Endothelial cell of umbilical vein (primary cell): ENCODE results near the gene CGNL1. TPM values are rescaled to one million over a fixed set of nuclear protein-coding genes. Genes with fewer than 3 reads are reported as not detected.

ENCODE experiments used
- BruUV-seq: library from RNA; stranded (reverse); fragments of 400-500 nt; replicated peaks from 2 replicates; lab custom pipeline; 2021; lab: Mats Ljungman, UMichigan
- CTCF ChIA-PET: fragments of 300-600, 350-600 bp; sonication (Branson Sonifier 250); formaldehyde crosslinking; loops from one replicate; lab custom pipeline; 2021; ENCODE audit warnings: antibody characterized with exemption, inconsistent platforms; lab: Charles Lee
- POLR2A ChIA-PET: fragments of 300-600, 350-600 bp; sonication (Branson Sonifier 250); formaldehyde crosslinking; loops from one replicate; lab custom pipeline; 2021; ENCODE audit warnings: antibody characterized with exemption, inconsistent platforms; lab: Charles Lee
- DNase-seq: peaks from one replicate; pipeline ENCODE4 v3.0.0-alpha.2; 2011; ENCODE audit warnings: low read depth, low spot score
- FAIRE-seq: peaks from 2 replicates; lab custom pipeline; 2011; peaks lifted over from hg19 to GRCh38; lab: Jason Lieb, UNC
- H2AFZ ChIP-seq: 2 replicates; pipeline ENCODE4 v1.6.0; 2012; ENCODE audit warnings: low read depth, low read length, control low read depth, inconsistent platforms
- H3K27ac ChIP-seq: 2 replicates; pipeline ENCODE4 v1.5.1; 2011; ENCODE audit warnings: low read depth, mild to moderate bottlenecking, control low read depth, low read length, moderate library complexity; ENCODE audit not compliant: insufficient read depth
- H3K27me3 ChIP-seq, 2 experiments: 2 replicates each; pipeline versions ENCODE4 v1.6.0 to v1.6.1; 2011; ENCODE audit warnings: low read length in 2 of 2, mixed read lengths in 1 of 2; ENCODE audit not compliant: control insufficient read depth in 2 of 2, insufficient read depth in 2 of 2
- H3K36me3 ChIP-seq, 2 experiments: 2 replicates in 1 of 2; 3 replicates in 1 of 2; pipeline ENCODE4 v1.5.1; 2011; ENCODE audit warnings: low read length in 2 of 2, mild to moderate bottlenecking in 1 of 2, moderate library complexity in 1 of 2; ENCODE audit not compliant: control insufficient read depth in 2 of 2, insufficient read depth in 2 of 2; ENCODE audit errors: extremely low read depth in 1 of 2
- H3K4me1 ChIP-seq: 3 replicates; pipeline ENCODE4 v1.5.1; 2011; ENCODE audit warnings: mild to moderate bottlenecking, low read length; ENCODE audit not compliant: control insufficient read depth, insufficient read depth; ENCODE audit errors: extremely low read depth
- H3K4me2 ChIP-seq: 2 replicates; pipeline ENCODE4 v1.6.1; 2011; ENCODE audit warnings: low read length, control low read depth, mixed read lengths; ENCODE audit not compliant: insufficient read depth
- H3K4me3 ChIP-seq, 3 experiments: fragments of 200-600 bp in 1 of 3; sonication (generic), shearing (Covaris generic) in 1 of 3; replicated peaks in 1 of 3; 2 replicates each; pipeline ENCODE4 v1.5.1; 2011 to 2016; ENCODE audit warnings: control low read depth in 3 of 3, low read length in 3 of 3, mild to moderate bottlenecking in 2 of 3, inconsistent platforms in 1 of 3, low read depth in 1 of 3, moderate library complexity in 1 of 3; ENCODE audit not compliant: insufficient read depth in 1 of 3
- H3K79me2 ChIP-seq: 2 replicates; pipeline ENCODE4 v1.6.0; 2012; ENCODE audit warnings: low read length, inconsistent platforms; ENCODE audit not compliant: control insufficient read depth, insufficient read depth
- H3K9ac ChIP-seq: replicated peaks from 2 replicates; pipeline ENCODE3; 2011; ENCODE audit warnings: low read length, control low read depth; ENCODE audit not compliant: insufficient read depth; ENCODE audit errors: extremely low read depth
- H3K9me1 ChIP-seq: replicated peaks from 3 replicates; pipeline ENCODE4 v1.6.0; 2011; ENCODE audit warnings: mild to moderate bottlenecking, low read length; ENCODE audit not compliant: control insufficient read depth, insufficient read depth; ENCODE audit errors: extremely low read depth
- H3K9me3 ChIP-seq: replicated peaks from 2 replicates; pipeline ENCODE4 v1.5.1; 2012; ENCODE audit warnings: low read length, inconsistent platforms; ENCODE audit not compliant: control insufficient read depth, insufficient read depth
- H4K20me1 ChIP-seq: replicated peaks from 2 replicates; pipeline ENCODE3; 2011; ENCODE audit warnings: mild to moderate bottlenecking, low read length; ENCODE audit not compliant: control insufficient read depth, insufficient read depth; ENCODE audit errors: extremely low read depth
- EZH2 ChIP-seq: IDR thresholded peaks from 2 replicates; pipeline ENCODE4 v1.6.1; 2012; ENCODE audit warnings: borderline replicate concordance, low read depth, mild to moderate bottlenecking, moderate library complexity, low read length, inconsistent platforms; ENCODE audit not compliant: severe bottlenecking
- FOS ChIP-seq: IDR thresholded peaks from 2 replicates; pipeline ENCODE4 v1.6.1; 2011; ENCODE audit warnings: mild to moderate bottlenecking, low read length, moderate library complexity, borderline replicate concordance; ENCODE audit not compliant: insufficient read depth
- GATA2 ChIP-seq: IDR thresholded peaks from 2 replicates; pipeline ENCODE4 v1.7.0; 2011; ENCODE audit warnings: low read depth, mild to moderate bottlenecking, moderate library complexity, mixed read lengths, low read length; ENCODE audit not compliant: insufficient read length, insufficient read depth
- JUN ChIP-seq: IDR thresholded peaks from 2 replicates; pipeline ENCODE4 v1.6.1; 2011; ENCODE audit warnings: borderline replicate concordance, low read depth; ENCODE audit not compliant: insufficient read length, insufficient read depth
- MAX ChIP-seq: IDR thresholded peaks from 2 replicates; pipeline ENCODE4 v1.6.1; 2011; ENCODE audit not compliant: insufficient read depth, insufficient read length
- MYC ChIP-seq: IDR thresholded peaks from one replicate; pipeline ENCODE4 v1.6.1; 2011; ENCODE audit warnings: mild to moderate bottlenecking, low read depth, low read length
- POLR2A ChIP-seq: IDR thresholded peaks from 2 replicates; pipeline ENCODE4 v1.6.1; 2012; ENCODE audit warnings: low read depth, mild to moderate bottlenecking, control low read depth, low read length
- POLR2AphosphoS5 ChIP-seq: IDR thresholded peaks from 2 replicates; pipeline ENCODE4 v1.6.1; 2012; ENCODE audit warnings: low read depth, mild to moderate bottlenecking, control low read depth, low read length, moderate library complexity; ENCODE audit not compliant: insufficient read depth
- dilution Hi-C: fragments of 300-500 bp; cut with MboI; formaldehyde crosslinking; loops from one replicate; pipeline ENCODE4 v1.15.0; 2019; ENCODE audit warnings: low sequenced_read_pairs; ENCODE audit not compliant: extremely low pct_ligation_motif_present
- intact Hi-C: fragments of 100-400 bp; cut with micrococcal nuclease; formaldehyde crosslinking; loops from one replicate; pipeline ENCODE4 v1.10.0; 2022
- polyA plus RNA-seq, 4 experiments: library from polyadenylated mRNA; depleted of rRNA in 3 of 4; stranded (reverse) in 3 of 4; unstranded in 1 of 4; fragments of >200 nt; gene quantifications; 2 replicates each; pipeline versions ENCODE4 v1.2.1 to v1.2.3, GENCODE V29; 2011 to 2012; ENCODE audit warnings: missing spikeins in 1 of 4
- total RNA-seq: library from RNA; stranded (reverse); gene quantifications from 2 replicates; pipeline ENCODE4 v1.2.3, GENCODE V29; 2021
- TF ChIP-seq, protein P1 (sequence below), 2 donors: IDR thresholded peaks; 1 replicate in 1 of 2; 2 replicates in 1 of 2; pipeline ENCODE4 v1.5.1; 2011; ENCODE audit warnings: low read length in 2 of 2, mild to moderate bottlenecking in 2 of 2, moderate library complexity in 2 of 2, control low read depth in 1 of 2, inconsistent platforms in 1 of 2, low read depth in 1 of 2; ENCODE audit not compliant: insufficient read depth in 1 of 2; ENCODE audit errors: extremely low read depth in 1 of 2

Gene CGNL1
- total and polyA plus RNA-seq, 2 donors (not counting 3 experiments of a cell fraction or from before 2014, with no cell fraction given), result 6.9 to 27.1 TPM

GRCh38 chr15:57583720-57584119 lies 207.4 kb downstream of the CGNL1 start:
- CTCF ChIA-PET, result interaction anchor here (1.4 kb wide), 1 partner anchor 23 kb away, joined by 3 read pairs; no protein-coding TSS in a partner anchor
- Histone ChIP-seq H3K27me3 (no peaks in the 10 kb centered on the region), H3K4me1 (peaks cover 17% of the 10 kb centered on the region), H3K4me2 (no peak overlapping the region), H3K9ac (no peak overlapping the region), H3K36me3 (no peaks in the 10 kb centered on the region), H3K9me3 (no peaks in the 10 kb centered on the region), H2AFZ (no peak overlapping the region), H3K79me2 (no peaks in the 10 kb centered on the region), H4K20me1 (no peaks in the 10 kb centered on the region), H3K9me1 (no peaks in the 10 kb centered on the region), H3K4me3 (no peak overlapping the region), H3K27ac (no peak overlapping the region)
- intact Hi-C loops (no loop called here), dilution Hi-C loops (no loop called here)
- POLR2A ChIA-PET, result no interaction called here
- TF ChIP-seq JUN (no peak), EZH2 (no peak), POLR2AphosphoS5 (no peak), GATA2 (no peak), FOS (no peak), MYC (no peak), POLR2A (no peak), MAX (no peak)
- TF ChIP-seq, protein P1, sequence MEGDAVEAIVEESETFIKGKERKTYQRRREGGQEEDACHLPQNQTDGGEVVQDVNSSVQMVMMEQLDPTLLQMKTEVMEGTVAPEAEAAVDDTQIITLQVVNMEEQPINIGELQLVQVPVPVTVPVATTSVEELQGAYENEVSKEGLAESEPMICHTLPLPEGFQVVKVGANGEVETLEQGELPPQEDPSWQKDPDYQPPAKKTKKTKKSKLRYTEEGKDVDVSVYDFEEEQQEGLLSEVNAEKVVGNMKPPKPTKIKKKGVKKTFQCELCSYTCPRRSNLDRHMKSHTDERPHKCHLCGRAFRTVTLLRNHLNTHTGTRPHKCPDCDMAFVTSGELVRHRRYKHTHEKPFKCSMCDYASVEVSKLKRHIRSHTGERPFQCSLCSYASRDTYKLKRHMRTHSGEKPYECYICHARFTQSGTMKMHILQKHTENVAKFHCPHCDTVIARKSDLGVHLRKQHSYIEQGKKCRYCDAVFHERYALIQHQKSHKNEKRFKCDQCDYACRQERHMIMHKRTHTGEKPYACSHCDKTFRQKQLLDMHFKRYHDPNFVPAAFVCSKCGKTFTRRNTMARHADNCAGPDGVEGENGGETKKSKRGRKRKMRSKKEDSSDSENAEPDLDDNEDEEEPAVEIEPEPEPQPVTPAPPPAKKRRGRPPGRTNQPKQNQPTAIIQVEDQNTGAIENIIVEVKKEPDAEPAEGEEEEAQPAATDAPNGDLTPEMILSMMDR (IDR thresholded peaks at IDR 0.05; ENCODE audit: extremely low read depth in 1 of 2, insufficient read depth in 1 of 2, low read depth in 1 of 2, low read length in 2 of 2), result no peak
- DNase-seq (no peak), FAIRE-seq (no peak)
- no TSS peak for BruUV-seq
